HUDEP-2 (cell line): ENCODE results near the gene ABCC4.

Experiments used
- DNase-seq, 76 experiments: peaks; one replicate each; lab custom pipeline; 2025; ENCODE audit not compliant: unreplicated experiment in 76 of 76; lab: John Stamatoyannopoulos, UW

Gene ABCC4

DNA sequence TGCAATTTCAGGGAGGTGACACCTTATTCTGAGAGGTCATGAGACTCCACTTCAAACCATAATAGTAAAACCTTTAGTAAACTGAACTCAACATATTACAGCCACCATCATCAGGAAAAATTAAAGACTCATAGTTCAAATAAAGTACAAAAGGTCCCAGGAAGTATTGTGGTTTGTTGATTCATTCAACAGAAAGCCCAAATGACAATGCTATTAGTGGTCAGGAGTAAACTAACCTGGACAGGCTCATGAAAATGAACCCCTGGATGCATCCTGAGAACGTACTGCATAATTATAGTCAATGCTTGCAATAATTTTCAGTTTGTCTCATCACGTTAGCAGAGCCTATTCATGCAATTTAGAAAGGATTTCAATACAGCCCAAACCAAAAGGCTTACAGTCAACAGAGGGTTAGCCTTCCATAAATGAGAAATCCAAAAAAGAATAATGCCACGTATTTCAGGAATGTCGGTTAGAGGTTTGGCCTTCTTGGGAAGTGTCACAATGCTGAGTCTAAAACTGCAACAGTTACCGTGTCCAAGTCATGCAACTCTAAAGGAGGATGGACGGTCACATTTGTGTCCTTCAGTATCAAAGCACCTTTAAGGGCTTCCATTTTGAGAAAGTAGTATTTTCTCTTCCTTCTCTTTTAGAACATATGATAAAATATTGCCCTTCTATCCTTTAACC, 280.8 kb downstream of the ABCC4 start:
- DNase-seq: no peak

GRCh38 chr13:95019886-95020285, 281.4 kb downstream of the ABCC4 start:
- no peak for DNase-seq

GRCh38 chr13:95007322-95007721, 293.9 kb downstream of the ABCC4 start:
- no peak for DNase-seq

DNA sequence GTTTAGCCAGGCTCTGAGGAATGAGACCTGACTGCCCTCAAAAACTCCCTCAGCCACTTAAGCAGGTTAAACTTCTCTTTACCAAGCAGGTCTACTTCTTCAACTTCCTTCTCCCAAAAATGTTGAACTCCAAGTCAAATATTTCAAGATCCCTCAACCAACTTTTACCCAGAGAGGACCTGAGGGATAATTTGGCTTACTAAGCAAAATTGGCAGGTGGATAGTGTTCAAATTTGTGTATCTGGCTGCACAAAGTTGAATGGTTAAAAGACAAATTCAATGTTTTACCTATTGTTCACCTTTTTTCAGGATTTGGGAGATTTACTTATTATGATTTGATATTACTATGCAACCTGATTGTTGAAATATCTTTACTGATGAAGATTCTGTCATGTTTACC, 296.0 kb downstream of the ABCC4 start:
- DNase-seq: no peak

GRCh38 chr13:95003019-95003813, 298.0 kb downstream of the ABCC4 start:
- DNase-seq: no peak

- DNase-seq: no peak
These were observed 299.1 kb downstream of the ABCC4 start for GRCh38 chr13:95002126-95002525.

GRCh38 chr13:94999871-95000270, 301.4 kb downstream of the ABCC4 start:
- no peak for DNase-seq

- no peak for DNase-seq
These were observed 304.1 kb downstream of the ABCC4 start for GRCh38 chr13:94997126-94997525.

DNA sequence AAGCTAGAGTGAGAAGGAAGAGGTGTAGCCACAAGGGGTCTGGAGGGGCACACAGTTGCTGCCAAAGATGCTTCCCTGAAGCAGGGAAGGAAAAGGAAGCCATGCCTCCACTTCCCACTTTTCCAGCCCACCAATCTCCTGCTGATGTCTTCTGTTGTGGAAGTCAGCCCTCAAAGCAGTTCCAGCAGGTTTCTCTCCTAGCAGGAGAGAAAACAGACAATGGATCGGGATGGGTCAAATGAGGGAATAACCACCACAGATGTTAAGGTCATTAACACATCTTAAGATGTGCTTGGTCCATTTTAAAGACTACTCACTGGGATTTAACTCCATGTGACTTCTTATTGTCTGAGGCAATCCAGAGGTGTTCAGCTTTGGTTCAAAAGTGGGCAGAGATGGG, 304.8 kb downstream of the ABCC4 start:
- no peak for DNase-seq

- no peak for DNase-seq
These were observed 306.7 kb downstream of the ABCC4 start for GRCh38 chr13:94994506-94994905.

DNA sequence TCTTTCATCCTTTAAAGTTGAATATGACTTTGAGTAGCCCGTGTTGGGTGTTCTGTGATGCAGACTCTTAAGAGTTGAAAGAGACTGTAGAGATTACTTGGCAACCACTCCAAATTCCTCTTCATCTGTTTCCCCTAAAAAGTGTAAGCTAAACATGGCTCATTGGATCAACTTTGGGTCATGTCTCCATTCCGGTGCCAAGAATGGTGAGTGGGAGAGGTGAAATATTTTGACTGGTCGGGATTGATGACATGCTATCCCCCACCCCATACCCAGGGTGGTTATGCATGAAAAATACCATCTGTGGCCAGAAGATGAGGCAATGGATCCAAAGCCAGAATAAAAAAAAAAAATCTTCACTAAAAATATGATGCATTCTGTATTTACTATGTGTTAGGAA, 307.6 kb downstream of the ABCC4 start:
- no peak for DNase-seq

- DNase-seq: no peak
These were observed 309.0 kb downstream of the ABCC4 start for GRCh38 chr13:94992036-94992960.

DNA sequence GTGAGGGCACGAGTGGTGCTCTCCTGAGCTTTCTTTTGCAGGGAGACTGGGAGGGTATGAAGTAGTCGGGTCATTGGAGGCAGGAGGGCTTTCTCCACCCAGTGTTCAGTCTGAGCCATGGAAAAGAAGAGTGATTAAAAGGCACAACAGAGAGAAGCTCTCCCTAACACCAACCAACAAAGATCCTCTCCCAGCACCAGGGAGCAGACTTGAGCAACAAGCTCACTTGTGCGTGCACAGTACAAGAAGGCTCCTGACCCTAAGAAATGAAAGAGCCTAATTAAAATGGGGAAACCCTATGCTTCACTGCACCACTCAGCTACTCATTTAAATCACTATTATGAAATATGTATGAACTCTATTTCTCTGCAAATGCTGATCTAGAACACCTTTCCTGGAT, 312.6 kb downstream of the ABCC4 start:
- DNase-seq: peak in 5 of 76 experiments; percentile 2 to 25 (median 6)

DNA sequence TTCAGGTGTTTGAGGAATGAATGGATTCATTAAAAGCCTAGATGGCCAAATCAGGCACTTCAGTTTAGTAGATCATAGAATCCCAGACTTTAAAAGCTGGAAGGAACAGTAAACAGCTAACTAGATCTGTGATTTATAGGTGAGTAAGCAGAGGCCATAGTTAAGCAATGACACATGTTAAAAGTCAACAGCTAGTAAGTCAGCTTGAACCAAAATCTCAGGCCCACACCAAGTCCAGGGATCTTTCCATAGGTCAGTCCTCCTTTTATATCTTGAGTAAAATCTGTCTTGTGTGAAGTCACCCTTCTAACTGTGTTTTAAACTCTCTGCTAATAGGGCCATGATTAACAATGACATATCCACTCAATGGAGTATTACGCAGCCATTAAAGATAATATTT, 313.4 kb downstream of the ABCC4 start:
- no peak for DNase-seq

- DNase-seq: no peak
These were observed 314.2 kb downstream of the ABCC4 start for GRCh38 chr13:94987081-94987480.

DNA sequence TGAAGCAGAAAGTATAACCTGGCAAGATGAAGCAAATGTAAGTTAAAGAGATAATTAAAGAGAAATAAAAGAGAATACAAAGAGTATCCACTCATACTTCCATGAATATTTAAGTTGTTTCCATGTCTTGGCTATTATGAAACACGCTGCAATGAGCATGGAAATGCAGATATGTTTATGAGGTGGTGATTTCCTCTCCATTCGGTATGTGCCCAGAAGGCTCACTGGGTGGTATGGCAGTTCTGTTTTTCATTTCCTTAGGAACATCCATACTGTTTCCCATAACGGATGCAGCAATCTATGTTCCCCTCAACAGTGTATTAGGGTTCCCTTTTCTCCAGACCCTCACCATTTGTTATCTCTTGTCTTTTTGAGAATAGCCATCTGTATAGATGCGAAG, 316.3 kb downstream of the ABCC4 start:
- no peak for DNase-seq

- DNase-seq: no peak
These were observed 322.7 kb downstream of the ABCC4 start for GRCh38 chr13:94978516-94978915.

- no peak for DNase-seq
These were observed 327.0 kb downstream of the ABCC4 start for GRCh38 chr13:94974015-94974951.

- no peak for DNase-seq
These were observed 329.0 kb downstream of the ABCC4 start for GRCh38 chr13:94972262-94972661.
